BLaER1 treated with 17β-estradiol and CSF1 and Interleukin-3, amounts not matched to agents 10 nM and 100 nM (cell line): ENCODE measurements around the gene CPNE7.

Source experiments
- H3K27ac ChIP-seq, 11 experiments: shearing (Covaris generic); formaldehyde crosslinking; 2 replicates each; pipeline ENCODE4 v1.8.1; 2022
- H3K27me3 ChIP-seq, 11 experiments: shearing (Covaris generic); formaldehyde crosslinking; 2 replicates each; pipeline ENCODE4 v1.8.1; 2022
- H3K36me3 ChIP-seq, 11 experiments: shearing (Covaris generic); formaldehyde crosslinking; 2 replicates each; pipeline ENCODE4 v1.8.1; 2022
- H3K4me1 ChIP-seq, 10 experiments: shearing (Covaris generic); formaldehyde crosslinking; 2 replicates each; pipeline ENCODE4 v1.8.1; 2022
- H3K4me2 ChIP-seq, 11 experiments: shearing (Covaris generic); formaldehyde crosslinking; 2 replicates each; pipeline ENCODE4 v1.8.1; 2022
- H3K4me3 ChIP-seq, 10 experiments: shearing (Covaris generic); formaldehyde crosslinking; 2 replicates each; pipeline ENCODE4 v1.8.1; 2022
- H3K9ac ChIP-seq, 11 experiments: shearing (Covaris generic); formaldehyde crosslinking; 2 replicates each; pipeline ENCODE4 v1.8.1; 2022
- H3K9me3 ChIP-seq, 11 experiments: shearing (Covaris generic); formaldehyde crosslinking; replicated peaks in 1 of 11; 2 replicates each; pipeline ENCODE4 v1.8.1; 2022
- H4K20me1 ChIP-seq, 11 experiments: shearing (Covaris generic); formaldehyde crosslinking; 2 replicates each; pipeline ENCODE4 v1.8.1; 2022
- Cebpa-rat ChIP-seq, 11 experiments: shearing (Covaris generic); IDR thresholded peaks; 2 replicates each; pipeline ENCODE4 v1.8.1; 2022

Gene CPNE7

DNA sequence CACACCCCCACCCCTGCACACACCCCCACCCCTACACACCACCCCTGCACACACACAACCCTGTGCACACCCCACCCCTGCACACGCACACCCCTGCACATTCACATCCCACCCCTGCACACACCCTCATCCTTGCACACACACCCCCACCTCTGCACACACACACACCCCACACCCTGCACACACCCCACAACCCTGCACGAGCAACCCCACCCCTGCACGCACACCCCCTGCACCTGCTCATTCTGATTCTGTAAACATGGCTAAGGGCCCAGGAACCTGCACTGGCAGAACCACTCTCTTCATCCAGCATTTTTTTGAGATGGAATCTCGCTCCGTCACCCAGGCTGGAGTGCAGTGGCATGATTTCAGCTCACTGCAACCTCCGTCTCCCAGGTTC, 63.8 kb downstream of the CPNE7 start:
- Histone ChIP-seq H3K4me1 (peaks cover 17 to 71% (median 56%) of the 10 kb centered on the region in 10 experiments), H3K9ac (peak overlapping the region in 1 of 11 experiments; percentile 62; a peak in 1 of 22 replicates), H3K9me3 (peaks cover 3 to 12% (median 5%) of the 10 kb centered on the region in 11 experiments; a peak in 17 of 22 replicates), H3K27ac (no peak overlapping the region), H4K20me1 (peaks cover 0 to 50% (median 8%) of the 10 kb centered on the region in 11 experiments; a peak in 13 of 22 replicates), H3K4me3 (no peak overlapping the region), H3K4me2 (peak overlapping the region in 9 of 11 experiments; percentile 79 to 97 (median 85); a peak in 15 of 22 replicates), H3K27me3 (peaks cover 0 to 13% (median 0%) of the 10 kb centered on the region in 11 experiments; a peak in 5 of 22 replicates), H3K36me3 (peaks cover 0 to 10% (median 6%) of the 10 kb centered on the region in 11 experiments; a peak in 15 of 22 replicates)
- TF ChIP-seq Cebpa-rat (IDR thresholded peaks at IDR 0.05) = no peak

DNA sequence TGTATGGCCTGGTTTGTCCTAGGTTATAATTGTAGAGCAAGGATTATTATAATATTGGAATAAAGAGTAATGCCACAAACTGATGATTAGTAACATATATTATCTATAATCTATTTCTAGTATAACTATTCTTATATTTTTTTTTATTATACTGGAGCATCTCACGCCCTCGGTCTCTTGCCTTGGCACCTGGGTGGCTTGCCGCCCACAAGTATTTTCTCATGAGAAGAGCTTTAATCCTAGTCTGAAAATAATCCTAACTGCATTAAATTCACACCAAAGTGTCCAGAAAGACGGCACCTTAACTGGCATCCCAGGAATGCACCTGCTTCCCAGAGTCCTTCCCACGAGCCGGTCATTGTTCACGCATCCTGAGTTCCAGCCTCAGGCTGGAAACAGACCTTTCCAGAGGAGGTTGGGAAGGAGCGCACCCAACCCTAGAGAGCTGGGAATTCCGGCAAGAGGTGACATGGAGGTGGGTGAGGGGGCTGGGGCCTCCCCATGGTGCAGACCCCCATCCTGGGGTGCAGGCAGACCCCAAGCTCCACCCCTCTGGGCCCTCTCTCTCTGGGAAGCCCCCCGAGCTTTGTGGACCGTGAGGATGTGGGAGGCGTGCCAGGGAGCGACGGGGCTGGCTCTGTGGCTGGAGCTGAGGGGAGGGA, 66.0 kb downstream of the CPNE7 start:
- Histone ChIP-seq H3K36me3 (peaks cover 19 to 32% (median 28%) of the 10 kb centered on the region in 11 experiments), H3K4me1 (peaks cover 12 to 59% (median 45%) of the 10 kb centered on the region in 10 experiments), H3K4me2 (peak overlapping the region; percentile 79 to 97 (median 85); a peak in 21 of 22 replicates), H4K20me1 (peaks cover 0 to 70% (median 24%) of the 10 kb centered on the region in 11 experiments; a peak in 14 of 22 replicates), H3K9me3 (no peaks in the 10 kb centered on the region), H3K4me3 (peak overlapping the region in 2 of 10 experiments; percentile 50 to 52; a peak in 2 of 20 replicates), H3K9ac (peak overlapping the region in 3 of 11 experiments; percentile 24 to 70 (median 27); a peak in 3 of 22 replicates), H3K27ac (no peak overlapping the region), H3K27me3 (peaks cover 0 to 2% (median 0%) of the 10 kb centered on the region in 11 experiments; a peak in 3 of 22 replicates)
- no peak for TF ChIP-seq Cebpa-rat (IDR thresholded peaks at IDR 0.05)

DNA sequence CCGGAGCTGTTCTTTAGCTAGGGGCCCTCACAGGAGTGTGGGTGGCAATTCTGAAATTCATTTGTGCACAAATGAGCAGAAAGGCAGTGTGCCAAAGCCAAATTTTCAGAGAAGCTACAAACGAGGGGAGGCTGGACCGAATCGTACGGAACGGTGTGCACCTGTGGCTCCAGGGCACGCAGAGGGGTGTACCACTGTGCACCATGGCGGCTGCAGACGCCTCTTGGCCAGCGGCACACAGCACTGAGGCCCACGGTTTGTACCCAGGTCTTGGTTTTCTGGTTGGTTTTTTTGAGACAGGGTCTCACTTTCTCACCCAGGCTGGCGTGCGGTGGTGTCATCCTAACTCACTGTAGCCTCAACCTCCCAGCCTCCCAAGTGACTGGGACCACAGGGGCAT, 67.0 kb downstream of the CPNE7 start:
- no peak for TF ChIP-seq Cebpa-rat (IDR thresholded peaks at IDR 0.05)
- Histone ChIP-seq H3K36me3 (peaks cover 25 to 40% (median 36%) of the 10 kb centered on the region in 11 experiments), H3K4me2 (peak overlapping the region in 2 of 11 experiments; percentile 7 to 93; a peak in 4 of 22 replicates), H3K4me1 (peaks cover 10 to 49% (median 35%) of the 10 kb centered on the region in 10 experiments), H3K9ac (peak overlapping the region in 3 of 11 experiments; percentile 15 to 40 (median 31); a peak in 3 of 22 replicates), H4K20me1 (peaks cover 4 to 68% (median 28%) of the 10 kb centered on the region in 11 experiments; a peak in 15 of 22 replicates), H3K4me3 (no peak overlapping the region), H3K9me3 (no peaks in the 10 kb centered on the region), H3K27me3 (no peaks in the 10 kb centered on the region), H3K27ac (no peak overlapping the region)

DNA sequence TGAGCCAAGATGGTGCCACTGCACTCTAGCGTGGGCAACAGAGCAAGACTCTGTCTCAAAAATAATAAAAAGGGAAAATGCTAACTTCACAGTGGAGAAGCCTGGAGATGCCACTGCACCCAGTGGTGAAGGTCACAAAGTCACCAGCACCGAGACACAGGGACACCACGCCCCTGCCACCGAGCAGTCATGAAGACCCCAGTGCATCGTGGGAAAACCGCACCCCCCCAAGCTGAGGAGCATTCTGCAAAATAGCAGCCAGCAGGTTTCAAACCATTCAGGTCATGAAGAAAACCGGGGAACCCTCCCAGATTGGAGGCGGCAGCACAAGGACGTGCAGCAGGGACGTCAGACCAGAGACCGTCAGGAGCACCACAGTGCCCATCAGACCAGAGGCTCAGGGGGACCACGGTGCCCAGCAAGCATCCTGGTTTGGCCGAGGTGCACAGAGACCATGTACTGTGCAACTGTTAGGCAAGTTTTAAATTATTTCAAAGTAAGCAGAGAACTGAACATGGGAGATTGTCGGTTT, 68.3 kb downstream of the CPNE7 start:
- Histone ChIP-seq H3K4me3 (no peak overlapping the region), H3K36me3 (peaks cover 30 to 47% (median 42%) of the 10 kb centered on the region in 11 experiments), H3K27ac (no peak overlapping the region), H3K4me2 (no peak overlapping the region), H4K20me1 (peaks cover 3 to 66% (median 28%) of the 10 kb centered on the region in 11 experiments; a peak in 15 of 22 replicates), H3K4me1 (peaks cover 10 to 41% (median 29%) of the 10 kb centered on the region in 10 experiments), H3K27me3 (no peaks in the 10 kb centered on the region), H3K9ac (no peak overlapping the region), H3K9me3 (no peaks in the 10 kb centered on the region)
- TF ChIP-seq Cebpa-rat (IDR thresholded peaks at IDR 0.05) = no peak

DNA sequence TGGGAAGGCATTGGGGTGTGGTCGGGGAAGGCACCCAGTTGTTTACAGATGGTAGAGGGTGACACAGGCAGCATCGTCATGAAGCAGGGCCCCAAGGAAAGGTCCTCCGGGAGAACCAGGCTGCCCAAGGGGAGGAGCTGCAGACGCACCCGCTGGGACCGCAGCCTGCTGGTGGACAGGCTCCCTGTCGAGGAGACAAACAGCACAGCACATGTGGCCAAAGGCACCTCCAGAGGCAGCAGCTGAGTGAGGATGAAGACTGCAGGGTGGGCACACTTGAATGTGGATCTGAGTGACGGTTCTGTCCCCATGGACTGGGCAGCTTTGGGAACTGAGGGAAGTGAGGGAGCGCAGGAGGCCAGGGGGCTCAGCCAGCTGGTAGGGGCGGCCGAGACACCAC, 69.6 kb downstream of the CPNE7 start:
- H3K27me3 ChIP-seq = no peaks in the 10 kb centered on the region
- H3K9ac ChIP-seq = peak overlapping the region in 3 of 11 experiments; percentile 13 to 27 (median 18); a peak in 2 of 22 replicates
- no peak for TF ChIP-seq Cebpa-rat (IDR thresholded peaks at IDR 0.05)
- H3K4me3 ChIP-seq = no peak overlapping the region
- no peak overlapping the region for H3K27ac ChIP-seq
- no peaks in the 10 kb centered on the region for H3K9me3 ChIP-seq
- H3K4me1 ChIP-seq = peaks cover 7 to 32% (median 22%) of the 10 kb centered on the region in 10 experiments
- peaks cover 35 to 54% (median 49%) of the 10 kb centered on the region in 11 experiments for H3K36me3 ChIP-seq
- H3K4me2 ChIP-seq = no peak overlapping the region
- peaks cover 3 to 76% (median 36%) of the 10 kb centered on the region in 11 experiments; a peak in 17 of 22 replicates for H4K20me1 ChIP-seq

DNA sequence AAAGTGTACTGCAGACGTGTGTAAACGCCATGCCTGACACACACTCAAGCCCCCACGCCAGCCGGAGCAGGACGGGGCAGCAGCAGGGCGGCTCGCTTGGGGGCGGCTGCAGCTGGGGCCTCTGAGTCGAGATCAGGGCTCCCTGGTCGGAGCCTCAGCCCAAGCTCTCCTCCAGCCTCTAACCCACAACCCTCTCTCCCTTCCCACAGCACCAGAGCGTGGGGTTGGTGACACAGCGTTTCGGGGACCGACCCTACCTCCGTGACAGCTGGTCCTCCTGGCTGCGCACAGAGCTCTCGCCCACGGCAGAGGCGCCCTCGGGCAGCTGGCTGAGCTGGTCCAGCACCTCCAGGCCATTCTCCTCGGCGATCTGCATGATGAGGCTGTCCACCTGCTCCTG, 70.7 kb downstream of the CPNE7 start:
- Histone ChIP-seq H3K36me3 (peaks cover 43 to 66% (median 61%) of the 10 kb centered on the region in 11 experiments), H3K27ac (no peak overlapping the region), H3K9me3 (no peaks in the 10 kb centered on the region), H3K4me1 (peaks cover 0 to 21% (median 10%) of the 10 kb centered on the region in 10 experiments; a peak in 14 of 20 replicates), H3K4me2 (no peak overlapping the region), H3K27me3 (no peaks in the 10 kb centered on the region), H4K20me1 (peaks cover 9 to 87% (median 45%) of the 10 kb centered on the region in 11 experiments; a peak in 20 of 22 replicates), H3K4me3 (no peak overlapping the region), H3K9ac (no peak overlapping the region)
- TF ChIP-seq Cebpa-rat (IDR thresholded peaks at IDR 0.05) = no peak
